HG03469 (cell line): ENCODE measurements around the gene CACNA2D3.

Source experiments
- ATAC-seq: cut with Tn5 transposase; IDR thresholded peaks from one replicate; pipeline ENCODE4 v1.9.1; 2021; ENCODE audit warnings: mild to moderate bottlenecking, moderate library complexity, moderate number of reproducible peaks; ENCODE audit not compliant: unreplicated experiment

Gene CACNA2D3

DNA sequence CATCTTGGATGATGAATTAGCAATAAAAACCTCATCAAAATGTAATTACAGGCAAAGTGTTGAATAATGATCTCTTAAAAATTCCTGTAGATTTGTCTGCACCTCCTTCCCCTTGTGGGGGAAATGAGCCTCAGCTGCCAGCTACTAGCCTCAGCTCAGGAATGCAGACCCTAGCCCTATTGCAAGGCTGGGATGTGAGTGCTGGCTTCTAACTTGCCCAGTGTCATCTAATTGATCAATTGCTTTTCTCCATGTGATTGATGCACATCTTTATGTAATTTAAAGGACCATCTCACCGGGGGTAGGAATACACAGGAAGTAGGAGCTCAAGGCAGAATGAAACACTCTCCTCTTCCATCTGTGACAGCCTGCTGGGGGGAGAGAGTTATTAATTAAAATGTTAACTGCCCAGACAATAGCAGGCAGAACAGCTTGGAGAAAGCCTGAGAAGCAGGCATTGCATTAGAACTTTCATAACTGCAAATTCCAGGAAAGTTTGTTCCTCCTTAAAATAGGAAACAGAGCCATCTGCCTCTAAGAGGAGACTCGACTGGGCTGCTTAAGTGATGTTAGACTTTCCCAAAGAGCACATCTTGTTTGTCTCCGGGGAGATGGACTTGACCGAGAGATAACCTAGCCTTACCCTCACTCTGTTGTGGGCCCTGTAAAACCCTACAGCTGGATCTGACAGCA is 735.9 kb downstream of the CACNA2D3 start:
- no peak for ATAC-seq

GRCh38 chr3:54859184-54859583 is 736.8 kb downstream of the CACNA2D3 start:
- ATAC-seq: no peak

- ATAC-seq: no peak
Observed at GRCh38 chr3:54861248-54862067, 739.1 kb downstream of the CACNA2D3 start.

- ATAC-seq: no peak
Observed at GRCh38 chr3:54862526-54862925, 740.2 kb downstream of the CACNA2D3 start.

DNA sequence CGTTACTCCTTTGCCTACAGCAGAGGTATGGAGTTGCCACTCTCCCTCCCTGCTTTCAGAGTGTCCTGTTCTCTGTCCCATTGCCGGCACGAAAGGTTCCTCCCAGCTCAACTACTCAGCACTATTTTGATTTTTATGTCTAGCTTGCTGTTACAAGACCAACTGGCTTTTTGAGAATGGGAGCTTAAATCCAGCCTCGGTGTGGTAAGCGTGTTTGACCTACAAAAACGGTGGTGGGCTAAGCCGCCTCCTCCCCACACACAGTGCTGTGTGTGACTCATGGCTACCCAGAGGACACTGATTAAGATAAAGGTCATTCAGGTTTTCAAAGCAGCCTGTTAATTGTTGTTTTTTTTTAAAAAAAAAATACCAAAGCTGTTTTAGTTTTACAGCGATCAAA is 741.0 kb downstream of the CACNA2D3 start:
- no peak for ATAC-seq

DNA sequence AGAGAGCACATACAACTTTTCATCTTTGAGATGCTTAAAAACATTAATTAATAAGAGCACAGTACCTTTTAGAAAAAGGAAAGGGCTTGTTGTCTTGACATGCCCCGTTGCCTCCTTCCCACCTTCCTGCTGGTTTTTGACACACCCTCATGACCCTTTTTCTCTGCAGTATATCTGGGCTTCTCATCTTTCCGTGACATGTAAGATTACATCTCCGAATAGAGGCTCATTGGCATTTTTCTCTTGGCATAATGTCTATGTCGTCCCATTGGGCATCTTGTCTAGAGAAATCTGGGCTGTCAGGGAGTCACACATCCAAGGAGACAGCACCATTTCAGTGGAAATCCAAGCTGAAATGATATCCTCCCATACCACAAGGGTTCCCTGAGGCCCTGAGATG is 741.4 kb downstream of the CACNA2D3 start:
- no peak for ATAC-seq

GRCh38 chr3:54865316-54865715 is 743.0 kb downstream of the CACNA2D3 start:
- ATAC-seq: no peak

DNA sequence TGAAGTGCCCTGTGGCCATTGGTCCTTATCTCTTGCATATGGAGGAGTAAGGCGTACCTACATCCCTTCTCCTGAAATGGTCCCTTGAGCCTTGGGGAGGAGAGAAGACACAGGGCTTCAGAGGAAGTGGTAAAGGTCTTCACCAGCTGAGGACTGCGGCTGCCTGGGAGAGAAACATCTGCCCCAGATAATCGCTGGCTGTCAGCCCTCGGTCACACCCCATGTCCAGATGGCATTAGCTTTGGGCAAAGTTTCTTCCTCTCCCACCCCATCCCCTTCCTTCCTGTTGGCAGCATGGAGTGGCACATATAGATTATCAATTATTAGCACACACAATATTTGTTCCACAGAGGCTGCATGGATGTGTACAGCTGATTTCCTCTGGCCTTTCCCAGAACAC is 743.9 kb downstream of the CACNA2D3 start:
- ATAC-seq: no peak

DNA sequence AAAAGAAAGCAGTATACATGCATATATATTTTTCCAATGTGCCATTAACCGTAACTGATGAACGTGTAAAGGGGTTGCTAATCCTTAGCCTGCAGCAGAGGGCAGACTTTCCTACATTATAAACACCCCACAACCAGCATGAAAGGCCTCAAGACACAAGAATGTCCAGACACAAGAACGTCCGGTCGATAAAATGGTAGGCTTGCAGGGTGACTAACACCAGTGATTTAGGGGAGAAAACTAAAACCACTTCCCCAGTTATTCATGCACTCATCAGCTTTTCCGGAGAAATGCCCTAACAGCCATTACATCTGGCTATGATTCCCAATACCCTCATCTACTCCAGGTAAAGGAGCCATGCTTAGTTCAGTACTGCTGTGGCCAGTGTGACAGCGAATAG is 748.1 kb downstream of the CACNA2D3 start:
- no peak for ATAC-seq

- no peak for ATAC-seq
Observed at GRCh38 chr3:54871867-54872266, 749.5 kb downstream of the CACNA2D3 start.

DNA sequence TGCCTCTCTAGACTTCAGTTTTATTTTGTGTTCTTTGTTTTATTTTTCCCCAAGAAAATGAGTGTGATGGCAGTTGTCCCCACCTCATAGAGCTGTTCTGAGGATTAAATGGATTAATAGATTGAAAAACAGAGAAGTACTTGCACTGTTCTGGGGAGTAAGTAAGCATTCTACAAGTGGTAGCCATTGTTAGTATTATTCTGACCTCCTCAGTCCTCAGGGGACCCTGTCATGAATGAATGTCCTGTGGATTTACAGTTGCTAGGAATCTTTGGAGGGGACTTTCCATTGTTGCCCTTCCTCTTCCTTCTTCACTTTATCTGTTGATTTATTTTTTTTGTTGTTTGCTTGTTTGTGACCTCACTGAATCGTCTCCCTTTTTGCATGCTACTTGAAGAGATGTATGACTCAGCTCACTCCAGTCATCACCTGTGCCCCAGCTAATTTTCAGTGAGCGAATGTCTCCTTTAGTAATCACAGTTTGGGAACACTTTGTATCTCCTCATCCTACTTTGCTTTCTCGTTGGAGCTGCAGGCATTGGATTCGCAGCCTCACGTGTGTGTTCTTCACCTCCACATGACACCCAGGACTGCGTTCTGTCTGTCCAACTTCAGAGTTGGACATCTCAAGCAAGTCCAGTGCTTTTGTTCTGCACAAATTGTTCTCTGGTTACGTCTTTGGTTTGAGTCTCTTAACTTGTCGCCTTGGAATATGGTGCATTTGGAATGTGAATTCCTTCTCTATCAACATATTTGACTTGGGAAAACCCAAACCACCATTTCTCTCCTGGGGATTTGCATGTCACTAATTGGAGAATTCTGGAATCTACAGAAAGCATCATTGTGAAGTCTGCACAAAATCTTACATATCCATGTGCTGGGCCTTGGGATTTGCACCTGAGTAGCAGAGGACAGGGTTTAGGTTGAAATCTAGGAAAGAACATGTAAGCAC is 751.0 kb downstream of the CACNA2D3 start:
- ATAC-seq: no peak

DNA sequence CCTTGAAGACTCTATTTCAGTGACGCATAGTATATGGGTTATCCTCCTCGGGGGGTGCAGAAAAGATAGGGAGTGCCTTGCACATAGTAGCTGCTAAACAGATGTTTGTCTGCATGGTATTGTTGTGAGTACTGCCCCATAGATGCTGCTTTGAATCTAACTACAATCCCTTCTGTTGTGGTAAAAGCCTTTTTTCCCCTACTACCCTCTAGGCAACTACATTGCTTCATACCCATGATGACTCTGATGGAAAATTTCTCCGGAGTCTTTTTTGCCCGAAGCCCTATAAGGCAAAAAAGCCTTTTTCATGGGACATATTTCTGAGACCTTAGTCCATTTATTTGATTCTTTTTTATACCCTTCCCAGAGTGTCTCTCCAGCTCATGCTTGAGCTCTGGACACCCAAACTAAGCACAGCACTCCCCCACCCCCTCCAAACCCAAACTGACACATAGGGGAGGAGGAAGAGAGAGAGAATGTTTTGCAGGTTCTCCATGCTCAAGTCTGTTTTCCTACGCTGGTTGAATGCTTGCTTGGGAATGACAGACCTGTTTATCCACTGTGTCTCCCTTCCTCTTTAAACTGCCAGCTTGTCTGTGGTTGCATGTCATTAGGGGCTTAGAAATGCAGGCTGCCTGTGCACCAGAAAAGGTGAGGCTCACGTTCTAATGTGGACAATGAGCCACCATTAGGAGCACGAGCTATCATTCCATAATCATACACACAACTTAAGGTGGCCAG is 752.6 kb downstream of the CACNA2D3 start:
- no peak for ATAC-seq

DNA sequence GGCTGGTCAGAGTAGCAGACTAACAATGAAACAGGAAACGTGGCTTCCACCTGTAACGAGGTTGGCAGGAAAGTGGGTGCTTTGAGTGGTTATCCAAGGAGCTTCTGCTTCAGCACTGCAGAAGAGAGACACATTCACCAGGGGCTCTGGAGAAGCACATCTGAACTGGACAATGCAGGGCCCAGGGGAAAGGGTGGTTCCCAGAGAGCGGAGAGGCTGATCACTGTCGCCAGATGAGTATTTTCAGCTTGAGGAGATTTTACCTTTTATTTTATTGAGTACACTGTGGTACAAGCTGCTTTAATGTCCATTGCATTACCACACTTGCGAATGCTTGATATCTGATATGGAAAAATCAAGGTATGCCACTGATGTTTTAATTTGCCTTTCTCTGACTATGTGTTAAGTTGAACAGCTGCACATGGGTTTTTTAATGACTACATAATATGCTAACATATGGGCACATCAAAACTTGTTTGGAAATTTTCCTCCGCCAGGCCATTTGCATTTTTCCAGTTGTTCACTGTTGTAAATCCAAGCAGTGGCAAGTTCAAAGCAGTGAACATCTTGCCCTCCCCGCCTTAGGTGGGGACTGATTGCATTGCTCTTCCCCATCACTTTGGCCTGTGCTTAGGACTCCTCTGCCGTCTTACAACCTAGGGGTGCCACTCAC is 753.4 kb downstream of the CACNA2D3 start:
- no peak for ATAC-seq

DNA sequence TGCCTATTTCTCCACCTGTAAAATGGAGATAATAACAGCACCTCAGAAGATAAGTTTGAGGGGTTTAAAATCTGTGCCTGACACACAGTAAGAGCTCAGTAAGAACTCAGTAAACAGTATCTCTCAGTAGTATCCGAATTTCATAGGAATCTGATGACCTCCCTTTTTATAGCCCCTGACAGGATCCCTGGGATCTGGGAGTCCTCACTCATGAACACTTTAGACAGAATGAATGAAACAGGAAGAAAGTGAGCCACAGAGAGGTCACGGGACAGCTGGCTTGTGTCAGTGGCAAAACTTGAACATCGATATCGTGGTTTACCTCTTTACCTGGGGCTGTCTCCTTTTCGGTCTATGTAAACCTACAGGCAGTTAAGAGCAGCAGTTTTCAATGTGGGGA is 754.3 kb downstream of the CACNA2D3 start:
- no peak for ATAC-seq

- ATAC-seq: no peak
Observed at GRCh38 chr3:54877730-54878129, 755.4 kb downstream of the CACNA2D3 start.

- ATAC-seq: no peak
Observed at GRCh38 chr3:54878145-54878544, 755.8 kb downstream of the CACNA2D3 start.

DNA sequence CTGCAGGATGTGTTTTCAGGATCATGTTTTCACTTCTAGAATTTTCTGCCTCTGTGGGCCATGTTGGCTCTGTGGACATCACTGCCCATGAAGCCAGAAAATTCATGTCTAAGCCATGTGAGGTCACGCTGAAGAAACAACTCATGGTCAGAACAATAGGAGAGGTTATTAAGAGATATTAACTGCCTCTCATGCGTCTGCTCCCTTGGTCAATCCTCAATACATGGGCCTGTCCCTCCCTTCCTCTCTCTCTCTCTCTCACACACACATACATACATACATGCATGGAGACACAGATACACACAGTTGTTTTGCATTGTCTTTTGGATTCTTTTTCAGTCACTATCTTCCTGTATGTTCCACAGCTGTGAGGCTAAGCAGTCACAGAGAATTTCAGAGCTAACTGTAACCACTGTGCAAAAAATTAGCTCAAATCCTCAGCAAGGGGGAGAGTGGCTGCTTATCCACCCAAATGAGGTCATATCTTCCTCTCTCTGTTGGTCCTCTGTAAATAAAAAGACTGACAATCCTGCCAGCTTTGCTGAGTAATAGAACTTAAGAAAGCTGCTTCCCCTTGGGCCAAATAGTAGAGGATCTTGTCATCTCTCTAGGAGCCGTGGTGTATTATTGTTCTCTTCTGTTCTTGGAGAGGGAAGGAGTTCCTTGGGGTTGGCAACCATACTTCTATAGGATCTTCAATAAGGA is 759.9 kb downstream of the CACNA2D3 start:
- no peak for ATAC-seq

GRCh38 chr3:54888162-54888561 is 765.8 kb downstream of the CACNA2D3 start:
- ATAC-seq: no peak

DNA sequence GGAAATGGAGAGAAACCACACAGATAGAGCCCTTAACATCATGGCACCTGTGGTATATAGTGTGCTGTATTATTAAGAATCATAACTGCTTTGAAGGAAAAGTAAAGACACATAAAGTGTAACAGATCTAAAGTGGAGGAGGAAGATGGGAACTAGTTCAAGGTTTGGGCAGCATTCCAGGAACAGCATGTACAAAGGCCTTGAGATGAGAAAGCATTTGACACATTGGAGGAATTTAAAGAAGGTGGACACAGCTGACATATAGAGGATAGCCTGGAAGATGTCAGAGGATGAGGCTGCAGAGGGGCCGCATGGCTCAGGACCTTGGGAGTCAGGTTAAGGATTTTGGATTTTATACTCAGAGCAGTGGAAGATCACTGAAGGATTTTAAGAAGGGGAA is 766.5 kb downstream of the CACNA2D3 start:
- ATAC-seq: no peak
